ENCODE results near the gene ASTN2.
"Not testable (repeated sequence)": the region's sequence is repeated elsewhere in the genome, so short reads cannot be mapped to it uniquely, and the experiment has no call there.

ASTN2 gene

DNA sequence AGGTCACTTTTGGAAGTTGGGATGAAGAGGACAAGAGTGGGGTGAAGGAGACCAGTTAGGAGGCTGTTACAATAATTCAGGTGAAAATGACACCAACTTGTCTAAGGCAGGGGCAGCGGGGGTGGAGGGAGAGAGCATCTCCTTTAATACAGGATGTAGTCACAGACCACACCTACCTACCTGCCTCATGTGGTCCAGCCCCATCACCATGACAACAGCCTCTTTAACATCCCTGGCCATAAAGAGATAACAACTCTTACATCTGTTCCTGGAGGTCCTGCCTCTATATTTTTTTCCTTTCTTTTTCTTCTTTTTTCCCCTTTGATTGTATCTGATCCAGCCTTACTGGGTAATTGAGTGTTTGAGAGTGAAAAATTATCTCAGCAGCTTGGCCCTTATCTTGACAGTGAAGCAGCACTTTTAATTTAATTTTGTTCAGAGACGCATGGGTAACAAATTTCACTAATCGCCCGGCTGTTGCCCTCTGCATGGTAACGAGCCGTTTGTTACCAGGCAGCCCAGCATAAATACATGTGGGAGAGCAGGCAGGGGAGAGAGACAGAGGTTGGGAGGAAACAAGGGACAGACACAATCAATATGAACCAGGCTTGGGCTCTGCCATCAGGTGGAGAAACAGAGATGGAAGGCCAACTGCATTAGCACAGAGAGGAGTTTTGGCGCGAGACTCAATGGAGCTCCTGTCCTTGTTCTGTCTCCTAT lies 338.1 kb downstream of the ASTN2 start:
- no peaks in the 10 kb centered on the region for H3K36me3 ChIP-seq (ENCODE audit: insufficient read depth, low read length)
- no peak overlapping the region for H3K27ac ChIP-seq (ENCODE audit: low read depth, low read length)

DNA sequence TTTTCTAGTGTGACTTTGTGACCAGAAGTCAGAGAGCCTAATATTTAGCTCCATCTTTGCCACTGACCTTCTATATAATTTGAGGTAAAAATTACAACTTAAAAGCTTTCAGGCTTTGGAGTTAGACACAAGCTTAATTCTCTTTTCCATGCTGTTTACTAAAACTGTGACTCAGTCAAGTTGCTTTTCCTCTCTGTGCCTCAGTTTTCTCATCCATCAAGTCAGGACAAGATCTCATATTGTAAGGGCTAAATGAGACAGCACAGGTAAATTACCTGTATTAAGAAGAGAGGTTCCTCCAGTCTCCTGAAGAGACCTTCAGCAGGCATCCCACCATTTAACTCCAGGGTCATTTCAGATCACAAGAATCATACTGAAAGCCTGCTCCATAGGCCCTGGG lies 339.2 kb downstream of the ASTN2 start:
- H3K27ac ChIP-seq (ENCODE audit: low read depth, low read length), result no peak overlapping the region
- no peak overlapping the region for H3K4me3 ChIP-seq (ENCODE audit: low read depth, low read length)

More for the DNA sequence above, 338.1 kb downstream of the ASTN2 start:
- Histone ChIP-seq H3K4me1 (ENCODE audit: control insufficient read depth, insufficient read depth, low read length, unreplicated experiment) (no peaks in the 10 kb centered on the region), H3K27me3 (ENCODE audit: insufficient read depth, low read length) (no peaks in the 10 kb centered on the region), H3K4me3 (ENCODE audit: low read depth, low read length) (no peak overlapping the region), H2AFZ (ENCODE audit: low read length, unreplicated experiment) (no peak overlapping the region), H3K79me2 (ENCODE audit: control insufficient read depth, insufficient read depth, low read length, unreplicated experiment) (no peaks in the 10 kb centered on the region)

DNA sequence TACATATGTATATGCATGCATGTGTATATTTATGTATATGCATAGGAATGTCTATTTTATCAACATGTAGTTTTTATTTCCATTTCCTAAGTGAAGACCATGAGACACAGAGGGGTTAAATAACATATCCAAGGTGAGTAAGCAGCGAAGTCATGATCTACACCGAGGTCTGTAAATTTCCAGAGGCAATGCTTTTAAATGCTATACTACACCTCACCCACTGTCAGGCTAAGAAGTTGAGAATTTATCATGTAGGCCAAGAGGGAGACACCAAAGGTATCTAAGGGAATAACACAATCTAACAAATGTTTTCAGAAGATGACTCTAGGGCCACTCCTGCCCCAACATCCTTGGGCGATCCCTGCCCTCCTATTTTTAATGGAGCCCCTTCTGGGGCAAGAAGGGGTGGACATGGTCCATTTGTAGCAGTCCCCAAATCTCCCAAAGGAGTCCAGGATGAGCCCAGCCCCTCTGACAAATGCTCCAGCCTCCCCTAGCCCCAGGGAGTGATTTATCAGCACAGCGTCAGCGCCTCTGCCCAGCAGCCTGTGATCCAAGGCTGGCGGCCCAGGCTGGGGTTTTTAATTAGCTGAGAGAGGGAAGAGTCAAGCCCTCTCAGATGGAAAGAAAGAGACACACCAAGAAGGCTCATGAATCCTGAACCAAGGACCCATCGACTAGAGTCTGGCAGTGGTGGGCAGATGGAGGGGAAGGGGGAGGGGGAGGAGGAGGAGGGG lies 339.9 kb downstream of the ASTN2 start:
- Histone ChIP-seq H3K4me1 (ENCODE audit: control insufficient read depth, insufficient read depth, low read length, unreplicated experiment) (no peaks in the 10 kb centered on the region), H3K27me3 (ENCODE audit: insufficient read depth, low read length) (no peaks in the 10 kb centered on the region), H3K79me2 (ENCODE audit: control insufficient read depth, insufficient read depth, low read length, unreplicated experiment) (no peaks in the 10 kb centered on the region), H3K36me3 (ENCODE audit: insufficient read depth, low read length) (no peaks in the 10 kb centered on the region), H2AFZ (ENCODE audit: low read length, unreplicated experiment) (no peak overlapping the region), H3K27ac (ENCODE audit: low read depth, low read length) (no peak overlapping the region), H3K4me3 (ENCODE audit: low read depth, low read length) (no peak overlapping the region)

More for the DNA sequence above, 339.2 kb downstream of the ASTN2 start:
- no peaks in the 10 kb centered on the region for H3K4me1 ChIP-seq (ENCODE audit: control insufficient read depth, insufficient read depth, low read length, unreplicated experiment)
- H3K36me3 ChIP-seq (ENCODE audit: insufficient read depth, low read length), result no peaks in the 10 kb centered on the region
- no peak overlapping the region for H2AFZ ChIP-seq (ENCODE audit: low read length, unreplicated experiment)
- no peaks in the 10 kb centered on the region for H3K79me2 ChIP-seq (ENCODE audit: control insufficient read depth, insufficient read depth, low read length, unreplicated experiment)
- no peaks in the 10 kb centered on the region for H3K27me3 ChIP-seq (ENCODE audit: insufficient read depth, low read length)

DNA sequence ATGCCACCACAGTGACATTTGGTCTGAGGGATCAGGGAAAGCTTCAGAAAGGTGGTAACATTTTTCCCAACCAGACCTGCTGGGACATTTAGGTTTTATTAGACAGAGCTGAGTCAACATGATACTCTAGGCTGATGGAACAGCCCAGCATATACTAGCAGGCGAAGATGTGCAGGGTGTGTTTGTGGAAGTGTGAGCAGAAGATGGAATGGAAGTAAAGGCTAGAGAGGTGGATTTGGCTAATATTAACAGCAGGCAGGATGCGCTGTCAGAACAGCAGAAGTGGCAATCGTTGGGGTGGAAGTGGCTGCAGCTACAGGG lies 340.6 kb downstream of the ASTN2 start:
- no peaks in the 10 kb centered on the region for H3K36me3 ChIP-seq (ENCODE audit: insufficient read depth, low read length)
- H3K4me3 ChIP-seq (ENCODE audit: low read depth, low read length), result no peak overlapping the region
- H3K79me2 ChIP-seq (ENCODE audit: control insufficient read depth, insufficient read depth, low read length, unreplicated experiment), result no peaks in the 10 kb centered on the region

DNA sequence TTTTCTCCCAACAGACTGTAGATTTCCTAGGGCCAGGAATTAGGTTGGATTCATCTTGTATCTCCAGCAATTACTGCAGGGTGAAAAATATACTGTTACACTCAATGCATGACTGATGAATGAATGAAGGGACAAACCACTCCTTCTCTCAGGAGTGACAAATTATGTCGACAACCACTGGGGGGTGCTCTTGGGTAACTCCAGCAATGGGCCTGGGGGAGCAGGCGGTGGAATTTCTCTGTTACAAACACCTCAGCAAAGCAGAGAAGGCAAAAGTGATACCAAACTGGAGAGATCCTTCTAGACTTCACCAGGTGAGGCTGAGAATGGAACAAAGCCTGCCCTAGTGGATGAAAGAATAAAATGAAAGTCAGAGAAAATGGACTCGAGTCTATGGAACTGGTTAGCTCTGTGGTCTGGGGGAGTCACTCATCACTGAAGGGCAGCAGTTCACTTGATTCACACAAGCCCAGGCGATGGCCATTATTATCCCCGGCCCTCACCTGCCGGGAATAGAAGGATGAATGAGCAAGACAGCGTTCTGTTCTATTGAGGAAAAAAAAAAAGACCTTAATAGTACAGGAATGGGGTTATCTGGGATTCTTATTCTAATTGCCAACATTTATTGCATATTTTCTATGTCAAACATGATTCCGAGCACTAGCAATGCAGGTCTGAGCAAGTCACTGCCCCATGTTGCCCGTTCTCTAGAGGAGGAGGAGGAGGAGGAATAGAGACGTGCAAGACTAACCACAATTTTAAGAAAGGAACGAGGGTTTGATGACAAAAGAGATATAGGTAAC lies 341.1 kb downstream of the ASTN2 start:
- Histone ChIP-seq H3K27ac (ENCODE audit: low read depth, low read length) (no peak overlapping the region), H3K27me3 (ENCODE audit: insufficient read depth, low read length) (no peaks in the 10 kb centered on the region), H3K36me3 (ENCODE audit: insufficient read depth, low read length) (no peaks in the 10 kb centered on the region), H3K4me3 (ENCODE audit: low read depth, low read length) (no peak overlapping the region), H3K4me1 (ENCODE audit: control insufficient read depth, insufficient read depth, low read length, unreplicated experiment) (no peaks in the 10 kb centered on the region), H2AFZ (ENCODE audit: low read length, unreplicated experiment) (no peak overlapping the region), H3K79me2 (ENCODE audit: control insufficient read depth, insufficient read depth, low read length, unreplicated experiment) (no peaks in the 10 kb centered on the region)

More for the DNA sequence above, 340.6 kb downstream of the ASTN2 start:
- Histone ChIP-seq H2AFZ (ENCODE audit: low read length, unreplicated experiment) (no peak overlapping the region), H3K4me1 (ENCODE audit: control insufficient read depth, insufficient read depth, low read length, unreplicated experiment) (no peaks in the 10 kb centered on the region), H3K27me3 (ENCODE audit: insufficient read depth, low read length) (no peaks in the 10 kb centered on the region), H3K27ac (ENCODE audit: low read depth, low read length) (no peak overlapping the region)

DNA sequence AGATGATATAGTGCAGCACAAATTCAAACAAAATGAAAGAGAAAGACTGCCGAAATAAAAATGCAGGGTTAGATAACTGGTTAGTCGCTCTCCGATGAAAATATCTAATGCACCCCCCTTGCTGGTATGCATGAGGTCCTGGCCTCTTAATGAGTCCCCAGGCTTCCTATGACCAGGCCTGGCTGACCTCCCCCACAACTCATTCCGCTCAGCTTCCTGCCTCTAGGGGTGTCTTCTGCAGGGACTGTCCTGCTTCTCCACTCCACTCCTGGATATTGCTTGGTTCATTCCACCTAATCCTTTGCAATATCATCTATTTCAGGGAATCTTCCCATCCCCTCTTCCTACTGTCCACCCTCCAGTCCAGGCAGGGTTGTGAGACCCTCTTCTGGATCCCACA lies 341.8 kb downstream of the ASTN2 start:
- no peak overlapping the region for H3K27ac ChIP-seq (ENCODE audit: low read depth, low read length)
- no peaks in the 10 kb centered on the region for H3K27me3 ChIP-seq (ENCODE audit: insufficient read depth, low read length)
- H3K36me3 ChIP-seq (ENCODE audit: insufficient read depth, low read length), result no peaks in the 10 kb centered on the region
- H3K4me1 ChIP-seq (ENCODE audit: control insufficient read depth, insufficient read depth, low read length, unreplicated experiment), result no peaks in the 10 kb centered on the region
- no peaks in the 10 kb centered on the region for H3K79me2 ChIP-seq (ENCODE audit: control insufficient read depth, insufficient read depth, low read length, unreplicated experiment)
- no peak overlapping the region for H3K4me3 ChIP-seq (ENCODE audit: low read depth, low read length)
- H2AFZ ChIP-seq (ENCODE audit: low read length, unreplicated experiment), result no peak overlapping the region

DNA sequence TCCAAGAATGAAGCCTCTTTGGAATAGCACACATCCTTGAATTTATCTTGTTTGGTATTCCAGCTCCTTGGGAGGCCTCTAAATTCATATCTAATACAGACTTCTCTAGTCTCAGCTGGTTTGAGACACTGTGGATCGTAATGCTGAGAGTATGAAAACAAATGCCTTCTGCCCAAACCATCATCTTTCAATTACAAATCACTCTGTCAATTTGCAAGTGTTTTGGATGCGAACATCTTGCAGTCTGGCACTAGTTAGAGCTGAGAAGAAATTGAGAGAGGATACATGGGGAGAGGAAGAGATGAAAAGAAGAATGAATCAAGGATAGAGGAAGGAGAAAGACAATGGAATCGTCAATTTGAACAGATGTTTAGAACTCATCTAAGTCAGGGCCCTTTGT lies 342.6 kb downstream of the ASTN2 start:
- Histone ChIP-seq H2AFZ (ENCODE audit: low read length, unreplicated experiment) (no peak overlapping the region), H3K4me3 (ENCODE audit: low read depth, low read length) (no peak overlapping the region), H3K79me2 (ENCODE audit: control insufficient read depth, insufficient read depth, low read length, unreplicated experiment) (no peaks in the 10 kb centered on the region), H3K36me3 (ENCODE audit: insufficient read depth, low read length) (no peaks in the 10 kb centered on the region), H3K27me3 (ENCODE audit: insufficient read depth, low read length) (no peaks in the 10 kb centered on the region), H3K27ac (ENCODE audit: low read depth, low read length) (no peak overlapping the region), H3K4me1 (ENCODE audit: control insufficient read depth, insufficient read depth, low read length, unreplicated experiment) (no peaks in the 10 kb centered on the region)

DNA sequence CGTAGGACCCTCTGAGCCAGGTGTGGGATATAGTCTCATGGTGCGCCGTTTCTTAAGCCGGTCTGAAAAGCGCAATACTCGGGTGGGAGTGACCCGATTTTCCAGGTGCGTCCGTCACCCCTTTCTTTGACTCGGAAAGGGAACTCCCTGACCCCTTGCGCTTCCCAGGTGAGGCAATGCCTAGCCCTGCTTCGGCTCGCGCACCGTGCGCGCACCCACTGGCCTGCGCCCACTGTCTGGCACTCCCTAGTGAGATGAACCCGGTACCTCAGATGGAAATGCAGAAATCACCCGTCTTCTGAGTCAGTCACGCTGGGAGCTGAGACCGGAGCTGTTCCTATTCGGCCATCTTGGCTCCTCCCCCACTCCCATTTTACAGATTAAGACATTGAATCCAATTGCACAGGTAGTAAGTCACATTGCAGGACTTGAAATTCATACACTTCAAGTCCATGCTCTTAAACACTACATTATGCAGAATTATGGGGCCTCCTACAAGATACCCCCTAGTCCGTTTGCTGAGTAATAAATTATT lies 343.1 kb downstream of the ASTN2 start:
- H3K79me2 ChIP-seq (ENCODE audit: control insufficient read depth, insufficient read depth, low read length, unreplicated experiment); H3K4me3 ChIP-seq (ENCODE audit: low read depth, low read length); H2AFZ ChIP-seq (ENCODE audit: low read length, unreplicated experiment); H3K36me3 ChIP-seq (ENCODE audit: insufficient read depth, low read length); H3K27ac ChIP-seq (ENCODE audit: low read depth, low read length); H3K4me1 ChIP-seq (ENCODE audit: control insufficient read depth, insufficient read depth, low read length, unreplicated experiment); H3K27me3 ChIP-seq (ENCODE audit: insufficient read depth, low read length): not testable (repeated sequence)

DNA sequence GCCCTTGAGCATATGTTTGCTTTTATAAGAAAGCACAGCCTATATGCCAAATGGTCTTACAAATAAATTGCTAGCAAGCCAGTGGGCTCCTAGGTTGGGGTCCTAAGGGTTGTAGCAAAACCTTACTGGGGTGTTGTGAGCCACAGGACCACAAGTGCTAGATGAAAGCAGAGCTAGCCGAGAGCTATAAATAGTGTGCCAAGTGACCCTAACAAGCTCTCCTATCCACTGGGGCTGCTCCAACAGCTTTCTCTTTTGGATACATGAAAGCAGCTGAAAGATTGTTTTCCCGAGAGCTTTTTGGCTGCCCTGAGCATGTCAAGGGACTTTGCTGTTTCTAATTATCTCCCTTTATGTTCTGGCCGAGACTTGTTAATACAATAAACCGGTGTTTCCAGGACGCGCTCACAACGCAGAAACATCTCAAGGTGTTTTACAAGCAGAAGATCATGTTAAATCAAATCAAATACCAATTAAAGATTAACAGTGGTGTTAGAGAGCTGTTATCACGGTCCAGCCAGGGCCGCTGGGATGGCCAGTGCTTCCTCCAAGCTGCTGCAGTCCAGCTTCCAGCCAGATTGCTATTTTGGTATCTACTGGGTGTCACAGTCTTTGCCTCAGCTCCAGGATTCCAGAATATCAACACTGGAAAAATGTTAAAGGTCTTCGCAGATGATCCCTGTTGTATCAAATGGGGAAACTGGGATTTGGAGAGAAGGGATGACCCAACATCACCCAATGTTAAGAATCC lies 351.0 kb downstream of the ASTN2 start:
- Histone ChIP-seq H3K79me2 (ENCODE audit: control insufficient read depth, insufficient read depth, low read length, unreplicated experiment) (no peaks in the 10 kb centered on the region), H3K4me3 (ENCODE audit: low read depth, low read length) (no peak overlapping the region), H2AFZ (ENCODE audit: low read length, unreplicated experiment) (no peak overlapping the region), H3K4me1 (ENCODE audit: control insufficient read depth, insufficient read depth, low read length, unreplicated experiment) (no peaks in the 10 kb centered on the region), H3K36me3 (ENCODE audit: insufficient read depth, low read length) (no peaks in the 10 kb centered on the region), H3K27me3 (ENCODE audit: insufficient read depth, low read length) (no peaks in the 10 kb centered on the region), H3K27ac (ENCODE audit: low read depth, low read length) (no peak overlapping the region)

DNA sequence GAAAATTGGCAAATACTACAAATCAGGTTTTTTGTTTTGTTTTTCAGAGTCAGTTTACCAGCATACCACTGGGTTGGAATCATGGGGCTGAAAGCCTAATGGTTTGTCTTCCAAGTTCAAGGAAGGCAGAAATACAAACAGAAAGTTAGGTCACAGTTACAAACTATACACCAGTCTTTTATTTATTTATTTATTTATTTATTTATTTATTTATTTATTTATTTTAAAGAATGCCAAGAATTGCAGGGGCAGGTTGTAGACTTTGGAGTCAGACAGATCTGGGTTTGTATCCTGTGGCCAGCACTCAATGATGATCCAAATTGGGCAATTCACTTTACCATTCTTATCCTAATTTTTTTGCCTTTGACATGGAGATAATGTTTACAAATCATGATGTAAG lies 353.9 kb downstream of the ASTN2 start:
- Histone ChIP-seq H3K36me3 (ENCODE audit: insufficient read depth, low read length) (no peaks in the 10 kb centered on the region), H3K4me3 (ENCODE audit: low read depth, low read length) (no peak overlapping the region), H3K4me1 (ENCODE audit: control insufficient read depth, insufficient read depth, low read length, unreplicated experiment) (no peaks in the 10 kb centered on the region)

More for the DNA sequence above, 353.9 kb downstream of the ASTN2 start:
- no peaks in the 10 kb centered on the region for H3K27me3 ChIP-seq (ENCODE audit: insufficient read depth, low read length)
- H2AFZ ChIP-seq (ENCODE audit: low read length, unreplicated experiment), result no peak overlapping the region
- no peak overlapping the region for H3K27ac ChIP-seq (ENCODE audit: low read depth, low read length)
- H3K79me2 ChIP-seq (ENCODE audit: control insufficient read depth, insufficient read depth, low read length, unreplicated experiment), result no peaks in the 10 kb centered on the region
